NK-92 treated with Interleukin-12 subunit alpha and Interleukin-12 subunit beta, amount 100 ng/mL, for 24 hours (cell line): ENCODE data around the gene C11orf58.

Experiments used
- DNase-seq: peaks from one replicate; lab custom pipeline; 2025; lab: John Stamatoyannopoulos, UW

Gene C11orf58

GRCh38 chr11:16785520-16786128, 47.2 kb downstream of the C11orf58 start:
- no peak for DNase-seq

GRCh38 chr11:16786131-16786530, 47.7 kb downstream of the C11orf58 start:
- no peak for DNase-seq

- no peak for DNase-seq
These were observed 48.7 kb downstream of the C11orf58 start for GRCh38 chr11:16787035-16787742.

DNA sequence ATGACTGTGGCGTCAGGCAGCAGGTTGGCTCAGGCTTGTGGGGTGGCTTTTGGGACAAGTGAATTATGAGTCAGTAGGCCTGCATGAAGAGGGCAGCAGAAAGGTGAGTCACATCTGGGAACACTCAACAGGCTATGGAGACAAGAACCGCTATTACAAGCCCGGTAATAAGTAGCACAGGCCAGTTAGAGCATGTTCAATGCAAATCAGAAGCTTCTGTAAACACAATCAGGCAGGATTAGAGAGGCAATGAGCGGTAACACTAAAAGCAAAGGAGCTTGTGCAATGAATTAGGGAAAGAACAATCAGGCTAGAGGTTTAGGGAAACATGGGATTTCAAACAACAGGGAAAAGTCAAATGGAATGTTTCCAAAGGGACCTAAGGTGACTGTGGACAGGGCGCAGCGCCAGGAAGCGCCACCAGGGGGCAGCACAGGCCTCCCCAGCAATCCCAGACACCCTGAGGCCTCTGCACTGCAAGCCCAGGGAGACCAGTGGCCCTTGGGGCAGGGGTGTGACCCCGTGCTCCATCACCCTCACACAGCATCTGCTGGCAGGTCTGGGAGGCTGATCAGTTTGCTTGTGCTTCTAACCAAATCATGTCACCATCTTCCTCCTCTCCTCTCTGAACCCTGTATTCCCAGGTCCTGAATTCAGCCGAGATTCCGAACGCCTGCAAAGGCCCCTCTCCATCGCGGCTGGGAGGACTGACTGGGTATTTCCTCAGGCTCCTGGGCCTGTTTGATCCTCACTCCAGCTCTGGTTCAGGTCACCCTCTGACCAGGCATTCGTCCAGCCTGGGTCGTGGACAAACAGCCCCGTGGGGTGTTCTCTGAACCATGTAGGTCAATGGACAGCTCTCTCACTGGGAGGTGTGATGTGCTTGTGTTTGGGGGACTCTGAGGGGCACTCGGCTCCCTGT, 50.0 kb downstream of the C11orf58 start:
- no peak for DNase-seq

- DNase-seq: no peak
These were observed 50.6 kb downstream of the C11orf58 start for GRCh38 chr11:16789063-16789420.

DNA sequence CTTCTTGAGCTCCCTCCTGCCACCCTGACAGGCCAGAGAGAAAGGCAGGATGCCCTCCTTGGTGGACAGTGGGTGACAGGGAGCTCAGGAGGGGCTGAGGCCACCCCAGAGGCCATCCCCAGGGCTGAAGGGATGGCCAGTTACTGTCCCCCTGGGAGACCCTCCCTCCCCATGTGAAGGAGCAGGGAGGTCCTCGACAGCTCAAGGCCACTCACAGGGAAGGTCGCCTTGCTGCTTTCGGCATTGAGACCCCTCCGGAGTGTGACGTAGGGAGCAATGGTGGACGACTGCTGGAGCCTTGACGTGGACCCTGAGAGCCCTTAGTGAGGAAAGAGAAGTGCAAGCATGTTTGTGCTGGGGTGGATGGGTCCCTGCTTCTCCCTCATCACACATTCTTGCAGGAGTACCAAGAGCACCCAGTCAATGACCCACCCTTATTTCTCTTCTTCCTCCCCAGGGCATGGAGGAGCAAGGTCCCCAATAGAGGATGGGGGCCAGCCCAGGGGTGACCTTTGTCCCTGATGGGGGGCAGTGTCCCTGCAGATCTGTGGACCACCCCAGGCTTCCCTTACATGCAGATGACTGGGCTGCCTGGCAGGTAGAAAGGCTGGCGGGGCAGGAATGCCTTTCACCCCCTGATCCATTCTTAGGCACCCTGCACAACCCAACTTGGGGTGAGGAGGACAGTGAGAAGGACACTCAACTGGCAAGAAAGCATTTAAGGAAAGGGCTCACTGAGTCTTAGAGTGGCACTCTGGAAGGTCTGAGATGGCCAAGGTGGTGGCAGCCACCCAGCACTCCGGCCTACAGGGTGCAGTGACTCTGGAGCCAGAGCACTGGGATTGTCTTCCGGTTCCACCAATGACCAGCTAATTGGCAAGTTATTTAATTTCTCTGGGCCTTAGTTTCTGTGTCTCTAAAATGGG, 51.4 kb downstream of the C11orf58 start:
- DNase-seq: no peak

DNA sequence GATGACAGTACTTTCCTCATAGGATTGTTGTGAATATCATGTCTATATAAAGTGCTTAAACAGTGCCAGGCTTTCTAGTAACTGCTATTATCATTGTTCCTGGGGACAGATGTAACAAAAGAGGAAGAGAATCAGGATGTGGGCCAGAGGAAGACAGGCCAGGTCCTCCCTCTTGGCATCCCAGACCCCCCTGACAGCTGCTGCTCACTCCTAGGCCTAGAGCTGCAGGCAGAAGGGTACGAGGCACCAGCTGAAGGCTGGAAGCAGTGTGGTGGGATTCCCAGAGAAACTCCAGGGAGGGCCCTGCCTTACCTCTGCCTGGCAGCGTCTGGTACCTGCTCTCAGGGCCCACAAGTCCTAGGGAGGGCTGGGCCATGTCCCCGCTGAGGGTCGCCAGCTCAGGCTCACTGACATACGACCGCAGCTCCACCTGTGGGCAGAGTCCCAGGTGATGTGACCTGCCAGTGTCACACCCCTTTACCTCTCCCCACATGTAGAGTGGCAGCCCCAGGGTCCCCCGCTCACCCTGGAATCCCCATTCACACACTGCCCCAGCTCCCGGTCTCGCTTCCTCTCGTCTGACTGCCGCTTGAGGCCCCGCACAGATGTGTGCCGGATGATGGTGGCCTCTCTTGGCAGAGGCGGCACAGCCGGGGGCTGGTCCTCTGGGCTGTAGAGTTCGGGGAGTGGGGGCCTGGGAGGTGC, 52.2 kb downstream of the C11orf58 start:
- DNase-seq: no peak

GRCh38 chr11:16791191-16791961, 52.9 kb downstream of the C11orf58 start:
- no peak for DNase-seq

DNA sequence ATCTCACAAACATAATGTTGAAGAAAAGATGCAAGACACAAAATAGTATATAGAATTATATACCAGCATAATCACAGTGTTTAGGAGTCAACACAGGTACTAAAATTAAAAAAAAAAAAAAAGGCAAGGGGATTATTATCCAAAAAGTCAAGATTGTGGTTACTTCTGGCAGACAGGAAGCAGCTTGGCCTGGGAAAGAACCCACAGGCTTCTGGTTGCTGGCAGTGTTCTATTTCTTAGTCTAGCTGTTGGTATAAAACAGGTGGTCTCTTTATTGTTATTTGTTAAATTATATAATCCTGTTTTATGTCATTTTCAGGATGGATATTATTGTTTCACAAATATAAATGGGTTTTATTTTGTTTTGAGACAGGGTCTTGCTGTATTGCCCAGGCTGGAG, 54.0 kb downstream of the C11orf58 start:
- DNase-seq: no peak

DNA sequence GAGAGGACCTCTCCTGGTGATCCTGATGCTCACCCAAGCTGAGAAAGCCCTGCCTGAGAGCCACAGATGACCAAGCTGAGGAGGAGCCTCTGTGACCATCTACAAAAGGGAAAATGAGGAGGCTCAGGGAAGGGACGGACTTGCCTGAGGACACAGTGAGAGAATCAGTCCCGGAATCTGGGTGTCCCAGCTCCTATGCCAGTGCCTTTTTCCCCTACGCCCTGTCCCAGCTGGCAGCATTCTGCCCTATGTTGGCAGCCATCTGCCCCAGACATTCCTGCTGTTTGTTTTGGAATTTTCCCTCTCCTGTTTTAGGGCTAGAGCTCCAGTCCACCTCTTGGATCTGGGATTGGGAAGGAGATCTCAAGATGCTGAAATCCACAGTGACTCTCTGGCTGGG, 54.6 kb downstream of the C11orf58 start:
- DNase-seq: no peak

GRCh38 chr11:16793511-16793910, 55.1 kb downstream of the C11orf58 start:
- DNase-seq: no peak

DNA sequence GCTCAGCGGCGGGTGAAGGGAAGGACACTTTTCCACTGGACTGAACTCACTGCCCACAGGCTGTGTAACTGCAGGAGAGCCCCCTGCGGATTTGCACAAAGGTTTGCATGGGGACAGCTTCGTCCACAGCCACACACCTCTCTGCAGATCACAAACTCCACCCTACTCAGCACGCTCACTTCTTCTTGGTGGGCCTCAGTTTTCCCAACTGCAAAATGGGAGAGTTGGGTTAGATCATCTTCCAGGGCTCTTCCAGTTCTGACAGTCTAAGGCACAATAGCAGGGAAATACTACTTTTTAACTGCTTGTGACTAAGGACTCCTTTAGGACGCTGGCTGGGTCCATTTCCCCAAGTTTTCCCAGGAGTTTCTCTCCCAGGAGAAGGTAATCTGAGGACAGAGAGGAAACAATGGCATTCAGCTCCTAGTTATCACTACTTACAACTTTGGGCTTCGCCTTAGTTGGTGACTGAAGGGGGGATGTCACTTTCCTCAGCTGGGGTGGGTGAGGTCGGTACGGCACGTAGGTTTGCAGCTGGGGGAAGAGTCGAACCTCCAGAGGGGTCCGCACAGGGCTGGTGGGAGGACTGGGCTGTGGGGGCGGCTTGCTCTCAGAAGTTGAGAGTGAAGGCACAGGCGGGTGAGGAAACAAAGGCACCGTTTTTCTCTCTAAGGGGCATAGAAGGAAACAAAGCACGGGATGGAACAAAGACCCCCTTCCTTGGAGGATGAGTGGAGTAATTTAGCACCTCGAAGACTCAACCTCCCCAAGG, 55.8 kb downstream of the C11orf58 start:
- DNase-seq: no peak

GRCh38 chr11:16795146-16795545, 56.7 kb downstream of the C11orf58 start:
- DNase-seq: no peak

DNA sequence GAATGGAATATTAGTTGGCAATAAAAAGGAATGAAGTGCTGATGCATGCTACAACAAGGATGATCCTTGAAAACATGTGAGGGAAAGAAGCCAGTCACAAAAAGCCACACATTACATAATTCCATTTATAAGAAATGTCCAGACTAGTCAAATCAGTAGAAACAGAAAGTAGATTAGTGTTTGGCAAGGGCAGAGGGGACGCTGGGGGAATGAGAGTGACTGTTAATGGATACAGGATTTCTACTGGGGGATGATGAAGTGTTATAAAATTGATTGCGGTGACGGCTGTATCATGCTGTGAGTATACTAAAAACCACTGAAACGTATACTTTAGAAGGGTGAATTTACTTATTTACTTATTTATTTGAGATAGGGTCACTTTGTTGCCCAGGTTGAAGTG, 57.9 kb downstream of the C11orf58 start:
- DNase-seq: no peak

- DNase-seq: no peak
These were observed 59.3 kb downstream of the C11orf58 start for GRCh38 chr11:16797776-16798175.

- DNase-seq: no peak
These were observed 60.8 kb downstream of the C11orf58 start for GRCh38 chr11:16799221-16799620.

DNA sequence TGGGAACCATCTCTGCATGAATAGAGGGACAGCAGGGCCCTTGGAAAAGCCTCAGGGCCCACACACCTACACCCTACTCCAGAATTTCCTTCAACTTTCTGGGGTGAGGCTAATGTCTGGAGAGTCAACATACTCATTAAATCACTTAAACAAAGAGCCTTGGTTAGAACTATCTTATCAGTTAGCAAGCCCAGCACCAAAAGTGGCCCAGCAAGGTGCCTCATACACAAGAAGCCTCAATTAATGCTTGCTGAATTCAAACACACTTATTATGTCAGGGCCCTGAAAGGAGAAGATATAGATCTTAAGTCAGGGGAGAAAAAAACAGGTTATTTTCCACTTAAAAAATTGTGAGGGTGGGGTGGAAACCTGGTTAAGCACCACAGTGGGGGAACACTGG, 61.4 kb downstream of the C11orf58 start:
- DNase-seq: no peak

GRCh38 chr11:16800382-16800781, 61.9 kb downstream of the C11orf58 start:
- no peak for DNase-seq

GRCh38 chr11:16801288-16801980, 63.0 kb downstream of the C11orf58 start:
- no peak for DNase-seq
